ENCODE data around the gene EEA1.

GRCh38 chr12:92786045-92786444 is 143.1 kb downstream of the EEA1 start:
- TF ChIP-seq, protein P1, sequence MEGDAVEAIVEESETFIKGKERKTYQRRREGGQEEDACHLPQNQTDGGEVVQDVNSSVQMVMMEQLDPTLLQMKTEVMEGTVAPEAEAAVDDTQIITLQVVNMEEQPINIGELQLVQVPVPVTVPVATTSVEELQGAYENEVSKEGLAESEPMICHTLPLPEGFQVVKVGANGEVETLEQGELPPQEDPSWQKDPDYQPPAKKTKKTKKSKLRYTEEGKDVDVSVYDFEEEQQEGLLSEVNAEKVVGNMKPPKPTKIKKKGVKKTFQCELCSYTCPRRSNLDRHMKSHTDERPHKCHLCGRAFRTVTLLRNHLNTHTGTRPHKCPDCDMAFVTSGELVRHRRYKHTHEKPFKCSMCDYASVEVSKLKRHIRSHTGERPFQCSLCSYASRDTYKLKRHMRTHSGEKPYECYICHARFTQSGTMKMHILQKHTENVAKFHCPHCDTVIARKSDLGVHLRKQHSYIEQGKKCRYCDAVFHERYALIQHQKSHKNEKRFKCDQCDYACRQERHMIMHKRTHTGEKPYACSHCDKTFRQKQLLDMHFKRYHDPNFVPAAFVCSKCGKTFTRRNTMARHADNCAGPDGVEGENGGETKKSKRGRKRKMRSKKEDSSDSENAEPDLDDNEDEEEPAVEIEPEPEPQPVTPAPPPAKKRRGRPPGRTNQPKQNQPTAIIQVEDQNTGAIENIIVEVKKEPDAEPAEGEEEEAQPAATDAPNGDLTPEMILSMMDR (IDR thresholded peaks at IDR 0.05) = no peak
- TF ChIP-seq POLR2A (IDR thresholded peaks at IDR 0.05) (no peak), POLR2AphosphoS5 (IDR thresholded peaks at IDR 0.05) (no peak), EP300 (IDR thresholded peaks at IDR 0.05) (no peak)
